Measurements from ENCODE around the gene PDZRN3.

DNA sequence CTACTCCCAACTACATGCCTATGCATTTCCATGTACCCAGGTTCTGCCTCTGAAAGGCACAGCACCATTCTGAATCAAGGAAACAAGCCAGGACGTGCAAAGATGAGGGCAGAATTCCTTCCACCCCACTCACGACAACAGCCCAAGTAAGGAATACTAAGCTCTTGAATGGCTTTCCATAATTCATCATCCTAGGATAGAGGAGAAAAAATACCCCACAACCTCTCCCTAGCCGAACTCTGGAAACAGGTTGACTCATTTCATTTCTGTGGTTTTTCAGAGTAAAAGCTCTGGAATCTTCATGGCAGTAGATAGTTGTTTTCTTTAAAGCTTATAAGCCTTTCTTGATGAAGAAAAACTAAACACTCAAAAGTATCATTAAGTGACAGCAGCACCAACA lies 77.8 kb downstream of the PDZRN3 start:
- TF ChIP-seq CTCF (IDR thresholded peaks at IDR 0.05; ENCODE audit: insufficient read depth, low read length): no peak
- TF ChIP-seq POLR2AphosphoS5 (IDR thresholded peaks at IDR 0.05; ENCODE audit: low read depth): no peak
- TF ChIP-seq, protein P1, sequence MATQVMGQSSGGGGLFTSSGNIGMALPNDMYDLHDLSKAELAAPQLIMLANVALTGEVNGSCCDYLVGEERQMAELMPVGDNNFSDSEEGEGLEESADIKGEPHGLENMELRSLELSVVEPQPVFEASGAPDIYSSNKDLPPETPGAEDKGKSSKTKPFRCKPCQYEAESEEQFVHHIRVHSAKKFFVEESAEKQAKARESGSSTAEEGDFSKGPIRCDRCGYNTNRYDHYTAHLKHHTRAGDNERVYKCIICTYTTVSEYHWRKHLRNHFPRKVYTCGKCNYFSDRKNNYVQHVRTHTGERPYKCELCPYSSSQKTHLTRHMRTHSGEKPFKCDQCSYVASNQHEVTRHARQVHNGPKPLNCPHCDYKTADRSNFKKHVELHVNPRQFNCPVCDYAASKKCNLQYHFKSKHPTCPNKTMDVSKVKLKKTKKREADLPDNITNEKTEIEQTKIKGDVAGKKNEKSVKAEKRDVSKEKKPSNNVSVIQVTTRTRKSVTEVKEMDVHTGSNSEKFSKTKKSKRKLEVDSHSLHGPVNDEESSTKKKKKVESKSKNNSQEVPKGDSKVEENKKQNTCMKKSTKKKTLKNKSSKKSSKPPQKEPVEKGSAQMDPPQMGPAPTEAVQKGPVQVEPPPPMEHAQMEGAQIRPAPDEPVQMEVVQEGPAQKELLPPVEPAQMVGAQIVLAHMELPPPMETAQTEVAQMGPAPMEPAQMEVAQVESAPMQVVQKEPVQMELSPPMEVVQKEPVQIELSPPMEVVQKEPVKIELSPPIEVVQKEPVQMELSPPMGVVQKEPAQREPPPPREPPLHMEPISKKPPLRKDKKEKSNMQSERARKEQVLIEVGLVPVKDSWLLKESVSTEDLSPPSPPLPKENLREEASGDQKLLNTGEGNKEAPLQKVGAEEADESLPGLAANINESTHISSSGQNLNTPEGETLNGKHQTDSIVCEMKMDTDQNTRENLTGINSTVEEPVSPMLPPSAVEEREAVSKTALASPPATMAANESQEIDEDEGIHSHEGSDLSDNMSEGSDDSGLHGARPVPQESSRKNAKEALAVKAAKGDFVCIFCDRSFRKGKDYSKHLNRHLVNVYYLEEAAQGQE (IDR thresholded peaks at IDR 0.05; ENCODE audit: insufficient replicate concordance, low read depth): no peak
- no peak for TF ChIP-seq GABPA (IDR thresholded peaks at IDR 0.05; ENCODE audit: low read depth)
- TF ChIP-seq SPI1 (IDR thresholded peaks at IDR 0.05; ENCODE audit: borderline replicate concordance, low read depth): no peak
